GM12865 (cell line): Measurements from ENCODE around the gene SLC6A18.

Source experiments
- DNase-seq: peaks from one replicate; pipeline ENCODE4 v3.0.0; 2010; ENCODE audit warnings: low read depth
- H3K4me3 ChIP-seq: 2 replicates; pipeline ENCODE4 v1.5.1; 2011; ENCODE audit warnings: mild to moderate bottlenecking, low read depth, low read length, control low read depth
- CTCF ChIP-seq: IDR thresholded peaks from 2 replicates; pipeline ENCODE4 v1.5.1; 2011; ENCODE audit warnings: low read length, control low read depth, low read depth, inconsistent platforms; ENCODE audit not compliant: insufficient read depth; ENCODE audit errors: missing control alignments

SLC6A18 gene

GRCh38 chr5:1240496-1241260, 15.5 kb downstream of the SLC6A18 start:
- TF ChIP-seq CTCF, result no peak
- no peak for DNase-seq
- H3K4me3 ChIP-seq, result no peak overlapping the region

GRCh38 chr5:1241509-1242080, 16.4 kb downstream of the SLC6A18 start:
- DNase-seq, result no peak

GRCh38 chr5:1242733-1243486, 17.7 kb downstream of the SLC6A18 start:
- no peak overlapping the region for H3K4me3 ChIP-seq
- TF ChIP-seq CTCF, result no peak
- no peak for DNase-seq

More at GRCh38 chr5:1241509-1242080, 16.4 kb downstream of the SLC6A18 start:
- H3K4me3 ChIP-seq, result no peak overlapping the region
- TF ChIP-seq CTCF, result no peak

- TF ChIP-seq CTCF, result no peak
- no peak overlapping the region for H3K4me3 ChIP-seq
These were observed 18.4 kb downstream of the SLC6A18 start for GRCh38 chr5:1243487-1244130.

GRCh38 chr5:1244255-1244654, 19.1 kb downstream of the SLC6A18 start:
- no peak for DNase-seq
- no peak for TF ChIP-seq CTCF
- H3K4me3 ChIP-seq, result no peak overlapping the region

More at GRCh38 chr5:1243487-1244130, 18.4 kb downstream of the SLC6A18 start:
- DNase-seq, result no peak

- H3K4me3 ChIP-seq, result no peak overlapping the region
- no peak for TF ChIP-seq CTCF
- no peak for DNase-seq
These were observed 19.8 kb downstream of the SLC6A18 start for GRCh38 chr5:1244976-1245375.
